ENCODE data around the gene OR10A6. TPM values are rescaled to one million over a fixed set of nuclear protein-coding genes. Genes with fewer than 3 reads are reported as not detected.

OR10A6 gene
- total RNA-seq (2014; rRNA removed; shearing (Covaris generic)), result not detected in 2 replicates

- no peak for DNase-seq (ENCODE audit: low read depth)
Measured at GRCh38 chr11:7931168-7931567, at the start of gene OR10A6. Gene OR10A6, minus strand, starts transcription at chr11:7931268. Its CDS starts 2,606 bp downstream, at chr11:7928662.

GRCh38 chr11:7977232-7977917 lies 46.3 kb upstream of the OR10A6 start:
- peak; percentile 38 for DNase-seq (ENCODE audit: low read depth)

- no peak for DNase-seq (ENCODE audit: low read depth)
Measured at GRCh38 chr11:7974668-7975067, 43.6 kb upstream of the OR10A6 start.

GRCh38 chr11:7973011-7973410 lies 41.9 kb upstream of the OR10A6 start:
- no peak for DNase-seq (ENCODE audit: low read depth)

- no peak for DNase-seq (ENCODE audit: low read depth)
Measured at GRCh38 chr11:7971846-7972245, 40.8 kb upstream of the OR10A6 start.

- DNase-seq (ENCODE audit: low read depth), result no peak
Measured at GRCh38 chr11:7969756-7970646, 38.9 kb upstream of the OR10A6 start.

- DNase-seq (ENCODE audit: low read depth), result no peak
Measured at GRCh38 chr11:7968686-7969085, 37.6 kb upstream of the OR10A6 start.

- no peak for DNase-seq (ENCODE audit: low read depth)
Measured at GRCh38 chr11:7967826-7968225, 36.8 kb upstream of the OR10A6 start.

GRCh38 chr11:7967097-7967496 lies 36.0 kb upstream of the OR10A6 start:
- peak; percentile 6 for DNase-seq (ENCODE audit: low read depth)

- peak; percentile 58 for DNase-seq (ENCODE audit: low read depth)
Measured at GRCh38 chr11:7965386-7965785, 34.3 kb upstream of the OR10A6 start, which contains the start of gene NLRP10. Gene NLRP10, minus strand, starts transcription at chr11:7965447. Its CDS starts 1,952 bp downstream, at chr11:7963495.

- DNase-seq (ENCODE audit: low read depth), result peak; percentile 27
Measured at GRCh38 chr11:7964873-7965272, 33.8 kb upstream of the OR10A6 start.

GRCh38 chr11:7964261-7964660 lies 33.2 kb upstream of the OR10A6 start:
- DNase-seq (ENCODE audit: low read depth), result no peak

- no peak for DNase-seq (ENCODE audit: low read depth)
Measured at GRCh38 chr11:7955191-7955590, 24.1 kb upstream of the OR10A6 start.

GRCh38 chr11:7949934-7950333 lies 18.9 kb upstream of the OR10A6 start:
- no peak for DNase-seq (ENCODE audit: low read depth)

- no peak for DNase-seq (ENCODE audit: low read depth)
Measured at GRCh38 chr11:7944123-7944522, 13.1 kb upstream of the OR10A6 start.

GRCh38 chr11:7941608-7942007 lies 10.5 kb upstream of the OR10A6 start, which contains the start of gene OR10A3:
Gene OR10A3, minus strand, starts transcription at chr11:7941708. Its CDS starts 2,188 bp downstream, at chr11:7939520.
- no peak for DNase-seq (ENCODE audit: low read depth)

- DNase-seq (ENCODE audit: low read depth), result no peak
Measured at GRCh38 chr11:7941146-7941545, 10.1 kb upstream of the OR10A6 start.

GRCh38 chr11:7936615-7937014 lies 5.5 kb upstream of the OR10A6 start:
- peak; percentile 4 for DNase-seq (ENCODE audit: low read depth)

- peak; percentile 19 for DNase-seq (ENCODE audit: low read depth)
Measured at GRCh38 chr11:7927635-7928034, 3.4 kb downstream of the OR10A6 start.

GRCh38 chr11:7924536-7924935 lies 6.5 kb downstream of the OR10A6 start:
- DNase-seq (ENCODE audit: low read depth), result no peak

GRCh38 chr11:7918141-7918540 lies 12.9 kb downstream of the OR10A6 start:
- no peak for DNase-seq (ENCODE audit: low read depth)

GRCh38 chr11:7911011-7911410 lies 20.1 kb downstream of the OR10A6 start:
- DNase-seq (ENCODE audit: low read depth), result no peak

Data from Daoy (cell line).